CD4-positive, alpha-beta T cell treated with Interleukin-21 for 1 hour (primary cell): Measurements from ENCODE around the gene HDGFL3.
A peak's percentile ranks its signal among the peaks of the same experiment; 100 is the strongest.

Experiments
- DNase-seq: peaks from one replicate; pipeline ENCODE4 v3.0.0-alpha.2; 2020

The HDGFL3 gene

DNA sequence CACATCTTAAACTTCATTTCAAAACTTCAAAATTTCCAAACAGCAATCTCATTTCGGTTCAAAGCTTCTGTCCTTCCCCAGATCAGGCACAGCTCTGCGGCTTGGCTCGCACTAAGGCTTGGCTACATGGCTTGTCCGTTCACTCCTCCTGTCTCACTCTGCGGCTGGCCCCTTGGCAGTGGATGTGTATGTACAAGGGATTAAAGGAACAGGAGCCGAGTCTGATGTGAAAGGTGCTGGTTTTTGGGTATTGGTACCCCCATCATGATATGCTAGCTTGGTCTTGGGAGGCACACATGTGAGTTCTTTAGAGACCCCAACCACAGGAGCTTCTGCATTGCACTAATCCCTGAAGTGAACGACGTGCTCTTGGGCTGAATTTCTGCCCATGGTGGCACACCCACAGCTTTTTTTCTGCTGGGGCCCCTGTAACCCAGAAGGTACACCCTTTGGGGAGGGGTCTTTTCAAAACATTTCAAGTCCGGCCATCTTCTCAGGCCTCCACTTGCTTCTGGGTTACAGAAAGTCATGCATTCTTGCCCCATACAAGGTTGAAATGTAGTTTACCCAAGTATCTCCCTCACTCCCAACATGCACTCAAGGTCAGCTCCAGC is 87.5 kb downstream of the HDGFL3 start:
- no peak for DNase-seq

- DNase-seq, result no peak
Observed at GRCh38 chr15:83118968-83119367, 88.7 kb downstream of the HDGFL3 start.

- DNase-seq, result no peak
Observed at GRCh38 chr15:83118291-83118827, 89.3 kb downstream of the HDGFL3 start.

GRCh38 chr15:83115831-83116565 is 91.6 kb downstream of the HDGFL3 start:
- DNase-seq, result no peak

DNA sequence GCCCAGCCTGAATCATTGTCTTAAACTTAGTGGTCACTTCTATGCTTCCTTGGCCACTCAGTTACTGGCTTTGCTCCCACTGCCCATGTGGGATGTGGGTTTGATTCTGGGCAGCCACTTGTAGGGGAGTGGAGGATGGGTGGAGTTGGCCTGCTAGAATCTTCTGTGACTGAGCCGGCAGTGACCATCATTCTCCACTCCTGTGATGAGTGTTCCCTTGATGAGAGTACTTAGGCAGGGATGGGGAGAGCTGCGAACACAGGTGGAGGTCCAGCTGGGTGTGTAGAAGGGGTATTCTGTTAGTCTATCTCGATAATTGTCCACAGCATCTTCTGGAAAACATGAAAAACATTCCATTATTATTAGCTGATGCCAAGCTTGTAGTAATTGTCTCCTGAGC is 92.2 kb downstream of the HDGFL3 start:
- no peak for DNase-seq

DNA sequence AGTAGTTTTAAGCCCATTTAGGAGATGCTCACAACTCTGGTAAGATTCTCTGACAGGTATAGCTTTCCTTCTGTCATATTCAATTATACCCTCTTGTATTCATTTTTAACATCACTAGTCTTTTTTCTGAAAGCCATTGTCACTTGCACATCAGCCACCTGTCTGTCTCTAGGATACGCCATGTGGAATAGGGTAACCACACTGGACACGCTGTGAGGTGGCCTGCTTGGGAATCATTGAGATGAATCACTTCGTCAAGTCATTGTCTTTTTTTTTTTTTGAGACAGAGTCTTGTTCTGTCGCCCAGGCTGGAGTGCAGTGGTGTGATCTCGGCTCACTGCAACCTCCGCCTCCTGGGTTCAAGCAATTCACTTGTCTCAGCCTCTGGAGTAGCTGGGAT is 92.8 kb downstream of the HDGFL3 start:
- DNase-seq, result no peak

DNA sequence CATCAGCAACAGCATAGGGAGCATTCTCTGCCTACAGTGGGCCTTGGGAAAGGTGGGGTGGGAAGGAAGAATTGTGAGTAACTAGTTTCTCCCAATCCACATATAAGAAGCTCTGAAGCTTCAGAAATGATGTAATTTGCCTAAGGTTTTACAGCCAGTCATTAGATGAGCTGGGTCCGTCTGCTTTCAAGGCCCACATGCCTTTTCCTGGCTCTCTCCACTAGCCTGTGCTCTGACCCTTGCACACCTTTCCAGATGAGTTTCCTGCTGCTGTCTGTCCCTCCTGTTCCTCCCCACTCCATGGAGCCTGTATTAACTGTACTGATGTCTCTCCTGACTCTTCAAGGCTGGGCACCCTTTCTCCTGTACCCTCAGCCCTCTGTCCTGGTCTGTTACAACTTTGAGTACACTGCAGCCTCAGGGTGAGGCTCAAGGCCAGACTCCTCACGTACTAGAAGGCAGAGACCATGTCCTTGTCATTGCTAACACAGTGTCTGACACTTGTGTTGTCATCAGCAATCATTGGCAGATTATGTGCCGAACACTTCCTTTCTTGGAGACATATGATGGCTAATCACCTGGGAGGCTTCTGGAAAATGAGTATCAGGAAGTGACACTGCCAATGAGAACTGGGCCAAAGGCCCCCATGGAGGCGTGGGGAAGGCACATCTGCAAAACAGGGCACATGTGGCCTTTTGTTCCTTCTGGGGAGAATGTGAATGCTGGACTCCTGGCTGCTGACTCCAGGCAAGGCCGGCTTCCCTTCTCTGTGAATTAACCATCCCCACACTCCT is 93.5 kb downstream of the HDGFL3 start:
- DNase-seq, result no peak

DNA sequence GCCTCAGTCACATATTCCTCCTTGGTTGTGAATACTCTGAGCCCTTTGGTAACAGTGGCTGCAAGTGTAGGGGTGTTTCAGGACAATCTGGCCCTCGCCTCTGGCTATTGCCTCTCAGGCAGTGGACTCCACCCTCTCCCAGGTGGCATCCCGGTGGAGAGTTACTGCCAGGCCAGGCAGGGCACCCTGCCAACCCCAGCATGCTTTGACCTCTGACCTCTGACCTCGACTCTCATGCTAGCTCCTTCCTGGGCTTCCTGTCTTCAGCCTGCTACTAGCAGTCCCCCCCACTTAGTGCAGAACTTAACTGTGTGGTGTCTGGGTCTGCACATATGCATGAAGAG is 94.7 kb downstream of the HDGFL3 start:
- DNase-seq, result no peak

GRCh38 chr15:83112233-83112955 is 95.2 kb downstream of the HDGFL3 start:
- no peak for DNase-seq

DNA sequence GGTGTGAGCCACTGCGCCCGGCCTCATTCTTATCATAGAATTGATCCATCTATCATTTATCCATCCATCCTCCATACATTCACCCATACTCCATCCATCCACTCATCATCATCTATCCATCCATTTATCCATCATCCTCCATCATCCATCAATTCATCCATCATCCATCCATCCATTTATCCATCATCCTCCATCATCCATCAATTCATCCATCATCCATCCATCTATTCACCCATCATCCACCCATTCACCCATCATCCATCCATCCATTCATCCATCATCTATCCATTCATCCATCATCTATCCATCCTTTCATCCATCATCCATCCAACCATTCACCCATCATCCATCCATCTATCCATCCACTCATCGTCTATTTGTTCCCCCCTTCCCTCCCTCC is 96.5 kb downstream of the HDGFL3 start:
- no peak for DNase-seq

DNA sequence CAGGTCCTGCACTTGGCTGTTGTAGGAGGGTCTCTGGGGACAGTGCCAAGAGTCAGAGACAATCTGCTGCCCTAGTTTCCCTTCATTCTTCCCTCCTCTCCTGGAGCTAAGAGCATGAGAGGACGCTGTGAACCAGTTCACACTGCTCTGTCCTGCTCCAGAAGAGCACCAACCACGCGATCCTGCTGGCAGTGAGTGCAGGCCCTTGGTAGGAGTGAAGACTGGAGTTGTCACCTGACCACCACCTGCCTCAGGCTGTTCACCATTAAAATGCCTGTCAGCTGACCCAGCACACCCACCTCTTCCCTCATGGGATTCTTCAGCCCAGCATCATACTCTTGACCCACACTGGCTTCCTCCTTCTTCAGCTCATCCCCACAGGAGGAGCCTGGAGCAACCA is 97.2 kb downstream of the HDGFL3 start:
- no peak for DNase-seq

- DNase-seq, result no peak
Observed at GRCh38 chr15:83109532-83109931, 98.1 kb downstream of the HDGFL3 start.

DNA sequence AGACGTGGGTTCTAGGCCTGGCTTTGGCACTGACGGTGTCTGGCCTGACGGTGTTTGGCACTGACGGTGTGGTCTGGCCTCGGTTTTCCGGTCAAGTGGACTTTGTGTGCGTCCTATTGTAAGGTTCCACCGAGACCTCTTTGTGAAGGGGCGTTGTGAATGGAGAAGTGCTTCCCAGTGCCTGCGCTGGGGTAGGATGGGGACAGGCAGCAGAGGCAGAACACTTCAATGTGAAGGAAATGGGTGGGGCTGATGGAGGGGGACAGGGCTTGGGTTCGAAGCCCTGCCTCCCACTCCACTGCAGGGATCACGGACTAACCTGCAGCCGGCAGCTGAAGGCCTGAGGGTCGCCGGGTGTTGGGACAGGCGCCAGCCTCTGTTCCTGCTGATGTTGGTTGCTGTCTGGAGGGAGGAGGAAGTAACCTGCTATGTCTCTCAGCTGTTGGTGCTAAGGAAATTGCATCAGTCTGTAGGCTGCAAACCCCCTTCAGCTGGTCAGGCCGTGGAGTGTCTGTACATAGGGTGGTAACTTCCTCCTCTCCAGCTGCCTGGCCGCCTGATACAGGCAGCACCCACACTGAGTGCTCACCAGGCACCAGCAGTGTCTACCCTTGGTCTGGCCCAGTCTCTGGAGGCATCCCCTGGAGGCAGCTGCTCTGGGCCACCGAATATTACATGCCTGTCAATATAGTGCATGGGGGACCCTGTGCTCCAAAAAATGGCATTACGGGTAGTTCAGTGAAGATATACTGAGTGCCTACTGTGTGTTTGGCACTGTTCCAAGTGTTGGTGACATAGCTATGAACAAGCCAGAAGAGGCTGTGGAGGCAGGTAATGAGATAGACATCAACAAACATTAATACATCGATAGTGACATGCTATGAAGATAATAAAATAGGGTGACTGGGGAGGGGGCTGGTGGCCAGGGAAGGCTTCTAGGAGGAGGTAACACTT is 99.1 kb downstream of the HDGFL3 start:
- peak; percentile 30 for DNase-seq

- no peak for DNase-seq
Observed at GRCh38 chr15:83107841-83108181, 99.8 kb downstream of the HDGFL3 start.

DNA sequence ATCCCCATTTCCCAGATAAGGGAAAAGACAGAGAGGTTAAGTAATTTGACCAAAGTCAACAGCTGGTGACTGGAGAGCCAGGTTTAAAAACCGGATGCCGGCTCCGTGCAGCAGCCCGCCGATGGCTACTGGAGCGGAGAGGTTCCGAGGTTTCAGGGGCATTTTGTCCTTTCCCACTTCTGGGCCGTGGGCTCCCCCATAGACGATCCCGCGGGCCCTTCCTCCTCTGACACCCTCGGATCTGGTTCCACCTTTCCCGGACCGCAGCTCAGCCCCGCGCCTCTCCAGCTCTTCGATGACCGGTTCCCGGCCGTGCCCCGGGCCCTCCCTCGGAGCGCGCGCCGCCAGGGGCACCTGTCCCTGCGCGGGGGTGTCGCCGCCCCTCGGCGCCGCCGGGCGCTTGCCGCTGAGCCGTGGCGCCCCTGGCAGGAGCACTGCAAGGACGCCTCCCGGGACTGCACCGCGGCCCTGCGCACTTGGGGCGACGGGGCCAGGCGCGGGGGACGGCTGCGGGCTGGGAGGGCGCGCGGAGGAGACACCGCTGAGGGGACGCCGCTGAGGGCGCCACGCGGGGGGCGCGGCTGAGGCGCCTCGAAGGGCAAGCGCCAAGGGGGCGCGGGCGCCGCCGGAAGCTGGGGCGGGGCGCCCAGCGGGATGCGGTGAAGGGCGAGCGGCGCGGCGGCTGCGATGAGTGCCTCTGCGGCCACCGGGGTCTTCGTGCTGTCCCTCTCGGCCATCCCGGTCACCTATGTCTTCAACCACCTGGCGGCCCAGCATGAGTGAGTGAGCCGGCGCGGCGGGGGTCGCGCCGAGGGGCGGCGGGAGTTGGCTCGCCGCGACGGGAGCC is 100.4 kb downstream of the HDGFL3 start, which contains the start of gene TM6SF1:
TM6SF1 (plus strand) TSS at position 652 of the 847 bp plus-strand sequence; CDS start at position 688, 36 bp downstream.
- DNase-seq, result peak; percentile 3

DNA sequence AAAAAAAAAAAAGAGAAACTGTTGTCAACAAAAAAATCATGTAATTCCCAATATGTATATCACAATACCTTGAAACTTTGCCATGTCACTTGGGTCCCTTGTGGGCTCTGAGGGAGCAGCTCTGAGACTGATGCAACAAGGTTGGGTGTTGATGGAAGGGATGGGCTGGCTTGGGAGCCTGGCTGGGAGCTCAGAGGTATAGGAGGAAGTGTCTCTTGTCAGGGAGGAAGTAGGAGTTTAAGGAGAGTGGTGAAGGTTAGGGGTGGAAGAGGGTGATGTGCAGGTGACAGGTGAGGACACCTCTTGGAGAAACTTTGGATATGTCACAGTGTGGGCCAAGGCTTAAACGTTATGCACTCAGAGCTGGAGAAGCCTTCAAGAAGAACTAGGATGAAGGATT is 102.2 kb downstream of the HDGFL3 start:
- DNase-seq, result no peak

GRCh38 chr15:83104141-83104540 is 103.5 kb downstream of the HDGFL3 start:
- DNase-seq, result no peak

DNA sequence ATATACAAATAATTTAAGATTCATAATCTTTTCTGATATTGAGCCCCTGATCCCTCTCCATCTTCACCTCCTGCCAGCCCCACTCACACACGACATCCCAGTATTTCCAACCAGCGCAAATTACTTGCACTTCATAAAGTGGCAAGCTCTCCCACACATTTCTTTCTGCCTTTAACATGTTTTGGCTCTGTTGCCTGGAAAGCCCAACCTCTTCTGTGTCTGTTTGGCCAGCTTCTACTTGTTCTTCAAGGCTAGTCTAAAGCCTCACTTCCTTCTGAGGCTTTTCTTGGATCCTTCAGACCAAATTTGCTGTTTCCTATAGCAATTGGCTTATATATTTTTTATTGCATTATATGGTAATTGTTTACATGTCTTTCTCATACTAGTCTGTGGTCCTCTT is 105.3 kb downstream of the HDGFL3 start:
- DNase-seq, result no peak

GRCh38 chr15:83100097-83100646 is 107.5 kb downstream of the HDGFL3 start:
- DNase-seq, result no peak

DNA sequence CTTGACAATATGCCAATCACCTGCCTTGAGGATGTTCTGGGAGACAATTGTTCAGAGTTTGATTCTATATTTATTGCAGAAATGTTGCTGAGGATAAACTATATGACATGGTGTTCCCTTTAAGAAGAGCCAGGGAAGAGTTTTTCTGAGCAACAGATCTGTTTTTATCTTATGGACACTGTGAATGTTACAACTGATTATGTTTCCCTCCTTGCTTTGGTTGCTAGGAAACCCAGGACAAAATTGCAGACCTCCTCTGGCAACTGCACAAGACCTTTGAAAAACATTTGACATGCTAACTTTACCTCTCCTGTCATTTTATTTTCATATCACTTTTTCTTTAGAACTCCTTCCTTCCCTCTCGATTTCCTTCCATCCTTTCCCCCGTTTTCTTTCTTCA is 108.3 kb downstream of the HDGFL3 start:
- DNase-seq, result no peak

- no peak for DNase-seq
Observed at GRCh38 chr15:83098079-83098478, 109.5 kb downstream of the HDGFL3 start.
